SU-DHL-6 (cell line): ENCODE measurements around the gene HSPA9.

ENCODE experiments used
- CTCF ChIP-seq: fragments of 200-600 bp; sonication (generic); IDR thresholded peaks from one replicate; pipeline ENCODE4 v1.5.1; 2017; ENCODE audit warnings: antibody characterized with exemption, mild to moderate bottlenecking, low read length, moderate library complexity; ENCODE audit not compliant: insufficient read depth, poor library complexity, severe bottlenecking
- EZH2phosphoT487 ChIP-seq: fragments of 200-600 bp; sonication (generic), shearing (Covaris generic); conservative IDR thresholded peaks from 2 replicates; pipeline ENCODE4 v1.6.1; 2018; ENCODE audit warnings: mild to moderate bottlenecking, antibody characterized with exemption, low read length, moderate library complexity, mixed read lengths

- TF ChIP-seq CTCF (no peak), EZH2phosphoT487 (no peak)
Measured at GRCh38 chr5:138583984-138584637, 8.9 kb upstream of the HSPA9 start.
